Right atrium auricular region (tissue), 2 donors: ENCODE data around the gene HRNR. TPM values are rescaled to one million over a fixed set of nuclear protein-coding genes. Genes with fewer than 3 reads are reported as not detected.

ENCODE experiments used
- DNase-seq: peaks from one replicate; pipeline ENCODE4 v3.0.0-alpha.2; 2019; ENCODE audit warnings: low spot score
- H3K27ac ChIP-seq, 2 donors: fragments of 200-600 bp; sonication (generic); 1 replicate in 1 of 2; 2 replicates in 1 of 2; pipeline ENCODE4 v1.5.1; 2016 to 2019
- H3K27me3 ChIP-seq, 2 donors: fragments of 200-600 bp; sonication (generic); one replicate each; pipeline versions ENCODE4 v1.5.1 to v1.6.0; 2017 to 2019
- H3K36me3 ChIP-seq: fragments of 200-600 bp; sonication (generic); one replicate; pipeline ENCODE4 v1.5.1; 2016
- H3K4me1 ChIP-seq, 2 donors: fragments of 200-600 bp; sonication (generic); one replicate each; pipeline versions ENCODE4 v1.5.1 to v1.6.0; 2017 to 2019
- H3K4me3 ChIP-seq, 2 donors: fragments of 200-600 bp; sonication (generic); 1 replicate in 1 of 2; 2 replicates in 1 of 2; pipeline ENCODE4 v1.5.1; 2017 to 2019; ENCODE audit warnings: mild to moderate bottlenecking in 1 of 2, moderate library complexity in 1 of 2
- H3K9me3 ChIP-seq, 2 donors: fragments of 200-600 bp; sonication (generic); one replicate each; pipeline ENCODE4 v1.5.1; 2019
- CTCF ChIP-seq, 2 donors: fragments of 200-600 bp; sonication (generic); IDR thresholded peaks; one replicate each; pipeline ENCODE4 v1.5.1; 2019; ENCODE audit warnings: antibody characterized with exemption in 2 of 2
- total RNA-seq, 2 donors: library from RNA; depleted of rRNA; stranded (reverse); fragments of >200 nt; gene quantifications; one replicate each; pipeline ENCODE4 v1.1.0, GENCODE V29; 2016

The HRNR gene
- total RNA-seq, 2 donors from 2014 or later, result not detected

DNA sequence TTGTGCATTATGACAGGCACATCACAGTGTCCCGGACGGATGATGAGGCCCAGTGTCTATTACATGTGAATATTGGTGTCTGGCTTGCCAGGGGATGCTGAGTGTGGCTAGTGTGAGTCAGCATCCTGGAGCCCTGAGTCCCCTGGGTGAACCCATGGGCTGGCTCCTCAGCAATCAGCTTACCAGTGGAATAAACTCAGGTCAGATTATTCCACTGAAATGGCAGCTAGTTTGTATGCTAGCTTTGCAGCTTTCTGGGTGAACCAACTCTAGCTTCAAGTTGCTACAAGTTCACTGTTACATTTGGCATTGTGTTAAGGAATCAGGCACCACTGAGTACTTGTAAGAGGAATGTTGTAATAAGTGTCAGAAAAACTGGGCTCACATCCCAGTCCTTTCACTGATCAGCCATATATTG is 41.0 kb downstream of the HRNR start:
- peaks cover 0 to 6% of the 10 kb centered on the region in 2 donors for H3K4me1 ChIP-seq
- no peak for DNase-seq
- no peaks in the 10 kb centered on the region for H3K9me3 ChIP-seq
- no peak overlapping the region for H3K4me3 ChIP-seq
- no peaks in the 10 kb centered on the region for H3K27me3 ChIP-seq
- no peaks in the 10 kb centered on the region for H3K36me3 ChIP-seq
- no peak overlapping the region for H3K27ac ChIP-seq
- TF ChIP-seq CTCF (IDR thresholded peaks at IDR 0.05), result no peak

DNA sequence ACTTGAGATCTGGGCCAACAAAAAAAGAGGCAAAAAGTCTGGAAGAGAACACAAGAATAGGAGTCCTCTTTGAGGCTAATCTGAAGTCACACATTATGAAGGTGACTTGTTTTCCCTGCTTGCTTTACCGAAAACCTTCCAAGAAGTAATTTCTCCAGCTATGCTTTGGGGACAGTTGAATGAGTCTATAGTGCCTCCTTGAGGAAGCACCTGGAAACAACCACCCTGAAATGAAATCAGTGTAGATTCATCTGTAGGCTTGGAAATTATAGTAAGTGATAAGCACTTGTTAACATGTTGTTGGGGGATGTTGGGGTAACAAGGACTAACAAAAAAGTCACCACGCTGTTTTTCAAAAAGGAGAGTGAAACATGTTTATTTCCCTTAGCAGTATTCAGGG is 41.6 kb downstream of the HRNR start:
- Histone ChIP-seq H3K9me3 (no peaks in the 10 kb centered on the region), H3K4me3 (no peak overlapping the region), H3K4me1 (peaks cover 0 to 6% of the 10 kb centered on the region in 2 donors), H3K27me3 (no peaks in the 10 kb centered on the region), H3K36me3 (no peaks in the 10 kb centered on the region), H3K27ac (no peak overlapping the region)
- no peak for DNase-seq
- peak in 1 of 2 donors; percentile 57 for TF ChIP-seq CTCF (IDR thresholded peaks at IDR 0.05)

GRCh38 chr1:152179566-152179965 is 44.4 kb downstream of the HRNR start:
- no peak for DNase-seq
- Histone ChIP-seq H3K4me3 (no peak overlapping the region), H3K27me3 (no peaks in the 10 kb centered on the region), H3K9me3 (no peaks in the 10 kb centered on the region), H3K4me1 (peaks cover 0 to 6% of the 10 kb centered on the region in 2 donors), H3K27ac (no peak overlapping the region), H3K36me3 (no peaks in the 10 kb centered on the region)
- TF ChIP-seq CTCF (IDR thresholded peaks at IDR 0.05), result no peak

DNA sequence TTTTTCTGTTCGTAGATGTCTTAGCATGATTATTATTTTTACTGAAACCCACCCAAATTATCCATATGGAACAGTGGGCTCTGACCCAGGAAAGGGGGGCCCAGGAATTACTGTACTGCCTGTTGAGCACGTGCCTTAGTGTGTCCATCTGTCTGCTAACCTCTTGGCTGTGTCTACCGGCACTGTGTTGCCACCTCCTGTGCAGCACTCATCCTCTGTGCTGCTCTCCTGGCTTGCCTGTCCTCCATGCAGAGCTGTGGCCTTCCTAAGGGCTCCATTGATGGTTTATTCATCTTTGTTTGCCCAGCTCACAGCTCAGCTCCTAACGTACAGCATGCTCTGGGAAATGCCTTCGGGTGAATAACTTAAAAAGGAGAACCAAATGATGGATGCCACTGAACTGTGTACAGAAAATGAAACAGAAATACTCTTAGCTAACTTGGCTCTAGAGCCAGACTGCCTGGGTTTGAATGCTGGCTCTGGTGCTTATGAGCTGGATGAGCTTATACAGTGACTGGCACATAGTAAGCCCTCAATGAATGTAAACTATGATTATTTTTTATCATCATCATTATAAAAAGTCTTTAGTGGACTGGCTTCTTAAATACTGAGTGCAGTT is 53.6 kb downstream of the HRNR start:
- Histone ChIP-seq H3K27me3 (no peaks in the 10 kb centered on the region), H3K36me3 (no peaks in the 10 kb centered on the region), H3K27ac (no peak overlapping the region), H3K9me3 (no peaks in the 10 kb centered on the region), H3K4me1 (peaks cover 0 to 18% of the 10 kb centered on the region in 2 donors), H3K4me3 (no peak overlapping the region)
- no peak for TF ChIP-seq CTCF (IDR thresholded peaks at IDR 0.05)
- no peak for DNase-seq

DNA sequence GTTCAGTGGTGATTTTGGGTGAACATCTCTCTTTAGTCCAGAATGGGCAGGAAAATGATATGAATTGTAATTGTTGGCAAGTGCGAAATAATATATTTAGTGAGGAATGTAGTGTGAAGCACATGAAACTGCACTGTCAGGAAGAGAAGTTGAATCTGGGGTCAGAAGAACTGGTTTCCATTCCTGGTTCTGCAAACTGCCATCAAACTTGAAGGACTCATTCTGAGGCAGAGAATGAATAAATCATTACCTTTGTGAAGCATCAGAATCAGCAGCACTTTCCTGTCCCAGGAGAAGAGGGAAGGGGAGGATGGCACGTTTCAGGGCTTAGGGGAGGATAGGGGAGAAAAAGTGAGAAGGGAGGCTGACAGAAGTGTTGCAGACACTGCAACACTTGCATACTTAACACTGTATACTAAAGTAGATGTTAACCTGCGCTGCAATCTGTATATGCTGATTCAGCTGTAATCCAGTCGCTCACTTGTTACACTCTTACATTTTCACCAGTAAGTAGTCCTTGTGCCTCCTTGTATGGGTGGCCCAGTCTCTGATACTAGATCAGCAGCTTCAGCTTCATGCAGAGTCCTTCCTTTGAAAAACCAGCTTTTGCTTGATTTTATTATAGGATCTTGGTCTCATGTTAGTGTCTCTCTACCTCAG is 54.5 kb downstream of the HRNR start:
- H3K27me3 ChIP-seq, result no peaks in the 10 kb centered on the region
- TF ChIP-seq CTCF (IDR thresholded peaks at IDR 0.05), result no peak
- no peaks in the 10 kb centered on the region for H3K9me3 ChIP-seq
- no peak overlapping the region for H3K27ac ChIP-seq
- H3K4me1 ChIP-seq, result peaks cover 0 to 18% of the 10 kb centered on the region in 2 donors
- H3K4me3 ChIP-seq, result no peak overlapping the region
- no peaks in the 10 kb centered on the region for H3K36me3 ChIP-seq
- no peak for DNase-seq

- TF ChIP-seq CTCF (IDR thresholded peaks at IDR 0.05), result no peak
- peak overlapping the region in 1 of 2 donors; percentile 1 for H3K27ac ChIP-seq
- H3K4me1 ChIP-seq, result peaks cover 0 to 18% of the 10 kb centered on the region in 2 donors
Measured at GRCh38 chr1:152168535-152168868, 55.5 kb downstream of the HRNR start.

More at GRCh38 chr1:152168535-152168868, 55.5 kb downstream of the HRNR start:
- Histone ChIP-seq H3K36me3 (no peaks in the 10 kb centered on the region), H3K9me3 (no peaks in the 10 kb centered on the region), H3K27me3 (no peaks in the 10 kb centered on the region), H3K4me3 (no peak overlapping the region)
- no peak for DNase-seq
